Activated CD8-positive, alpha-beta memory T cell treated with anti-CD3 and anti-CD28 coated beads for 24 hours (primary cell): ENCODE results near the gene PTPRN2.
"Not testable (repeated sequence)": the region's sequence is repeated elsewhere in the genome, so short reads cannot be mapped to it uniquely, and the experiment has no call there.

Experiments
- DNase-seq: peaks from one replicate; pipeline ENCODE4 v3.0.0-alpha.2; 2020

Gene PTPRN2

DNA sequence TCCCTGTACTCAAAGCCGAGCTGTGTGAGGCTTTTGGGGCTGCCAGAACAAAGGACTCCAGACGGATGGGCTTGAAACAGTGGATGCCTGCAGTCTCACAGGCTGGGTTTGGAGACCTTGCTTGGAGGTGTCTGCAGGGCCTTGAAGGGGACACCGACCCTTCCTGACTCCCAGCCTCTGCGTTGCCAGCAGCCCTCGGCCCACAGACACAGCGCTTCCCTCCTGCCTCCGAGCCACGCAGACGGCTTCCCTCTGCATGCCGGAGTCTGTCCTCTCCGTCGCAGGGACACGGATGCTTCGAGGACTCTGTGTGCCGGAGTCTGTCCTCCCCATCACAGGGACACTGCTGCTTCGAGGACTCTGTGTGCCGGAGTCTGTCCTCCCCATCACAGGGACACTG is 726.1 kb downstream of the PTPRN2 start:
- DNase-seq = no peak

GRCh38 chr7:157861031-157861491 is 726.6 kb downstream of the PTPRN2 start:
- DNase-seq = no peak

DNA sequence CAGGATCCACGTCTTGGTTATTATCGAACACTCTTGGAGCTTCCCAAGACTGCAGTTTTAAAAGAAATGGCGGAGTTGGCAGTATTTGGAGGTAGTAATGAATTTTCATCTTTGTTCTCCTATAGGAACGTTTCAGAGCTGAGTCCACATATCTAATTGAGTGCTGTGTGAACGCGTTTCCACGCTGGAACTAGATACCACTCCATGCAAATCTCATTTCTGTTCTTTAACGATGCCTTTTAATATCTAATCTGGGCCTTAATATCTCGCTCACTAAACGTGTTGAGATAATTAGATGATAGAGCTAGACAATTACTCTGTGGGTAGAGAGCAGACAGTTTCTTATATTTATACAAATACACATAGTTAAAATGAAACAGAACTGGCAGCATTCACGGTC is 727.2 kb downstream of the PTPRN2 start:
- no peak for DNase-seq

DNA sequence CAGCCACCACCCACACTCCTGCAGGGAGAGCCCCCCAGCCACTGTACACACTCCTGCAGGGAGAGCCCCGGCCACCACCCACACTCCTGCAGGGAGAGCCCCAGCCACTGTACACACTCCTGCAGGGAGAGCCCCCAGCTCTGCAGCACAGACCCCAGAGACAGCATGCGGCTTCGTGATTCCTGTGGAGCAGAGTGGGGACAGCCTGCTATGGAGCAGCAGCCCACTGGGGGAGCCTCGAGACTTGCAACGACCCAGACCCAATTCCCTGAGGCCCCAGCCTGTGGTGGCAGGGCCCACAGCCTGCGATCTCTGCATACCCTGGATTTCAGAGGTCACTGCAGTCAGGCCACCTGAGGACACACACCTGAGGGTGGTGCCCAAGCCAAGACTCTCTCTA is 727.7 kb downstream of the PTPRN2 start:
- DNase-seq = no peak

DNA sequence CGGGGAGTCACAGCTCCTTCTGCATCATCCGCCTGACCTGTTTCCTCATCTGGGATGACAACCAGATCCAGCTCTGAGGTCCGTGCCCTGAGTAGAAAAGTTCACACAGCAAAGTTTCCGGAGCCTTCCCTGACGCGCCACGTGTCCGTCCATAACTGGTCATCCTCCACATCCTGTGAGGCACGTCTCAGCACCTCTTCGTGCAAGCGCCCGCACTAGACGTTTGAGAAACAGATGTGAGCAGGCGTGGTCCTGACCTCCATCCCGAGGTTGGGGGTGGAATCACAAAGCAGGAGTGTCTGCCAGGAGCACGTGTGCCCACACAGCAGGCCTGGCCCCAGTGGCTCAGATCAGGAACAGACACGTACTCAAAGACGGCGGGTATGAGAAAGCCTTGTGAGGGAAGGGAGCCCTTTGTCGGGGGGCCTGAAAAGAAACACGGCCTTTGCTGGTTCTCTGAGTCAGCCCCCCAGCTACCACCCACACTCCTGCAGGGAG is 730.0 kb downstream of the PTPRN2 start:
- no peak for DNase-seq

DNA sequence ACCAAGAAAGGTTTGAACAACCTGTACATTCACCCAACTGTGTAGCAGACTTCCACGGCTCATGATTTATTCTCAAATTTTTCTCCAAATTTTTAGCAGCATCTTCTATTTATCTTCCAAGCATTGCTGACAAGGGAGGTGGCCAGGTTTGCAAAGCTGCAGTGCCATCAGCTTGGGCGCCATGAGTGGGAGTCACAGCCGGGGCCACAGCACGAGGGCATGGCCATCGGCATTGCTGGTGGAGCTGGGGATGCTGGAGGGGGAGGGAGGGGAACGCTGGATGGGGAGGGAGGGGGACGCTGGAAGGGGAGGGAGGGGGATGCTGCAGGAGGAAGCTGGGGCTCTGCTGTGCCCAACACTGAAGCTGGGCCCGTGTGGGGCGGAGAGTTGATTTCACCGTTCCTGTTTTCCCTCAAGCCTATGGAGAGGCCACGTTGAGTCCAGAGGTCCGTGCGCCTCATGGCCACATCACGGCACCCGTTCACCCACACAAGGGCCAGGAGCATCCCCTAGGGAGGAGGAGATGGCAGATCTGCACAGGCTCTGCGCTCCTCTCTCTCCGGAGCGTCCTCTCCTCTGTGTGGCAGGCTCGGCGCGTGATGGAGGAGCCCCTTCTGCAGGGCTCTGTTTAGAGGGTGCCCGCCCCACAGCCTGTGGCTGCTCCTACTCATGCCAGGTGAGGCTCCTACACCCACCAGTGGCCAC is 730.6 kb downstream of the PTPRN2 start:
- DNase-seq = no peak

DNA sequence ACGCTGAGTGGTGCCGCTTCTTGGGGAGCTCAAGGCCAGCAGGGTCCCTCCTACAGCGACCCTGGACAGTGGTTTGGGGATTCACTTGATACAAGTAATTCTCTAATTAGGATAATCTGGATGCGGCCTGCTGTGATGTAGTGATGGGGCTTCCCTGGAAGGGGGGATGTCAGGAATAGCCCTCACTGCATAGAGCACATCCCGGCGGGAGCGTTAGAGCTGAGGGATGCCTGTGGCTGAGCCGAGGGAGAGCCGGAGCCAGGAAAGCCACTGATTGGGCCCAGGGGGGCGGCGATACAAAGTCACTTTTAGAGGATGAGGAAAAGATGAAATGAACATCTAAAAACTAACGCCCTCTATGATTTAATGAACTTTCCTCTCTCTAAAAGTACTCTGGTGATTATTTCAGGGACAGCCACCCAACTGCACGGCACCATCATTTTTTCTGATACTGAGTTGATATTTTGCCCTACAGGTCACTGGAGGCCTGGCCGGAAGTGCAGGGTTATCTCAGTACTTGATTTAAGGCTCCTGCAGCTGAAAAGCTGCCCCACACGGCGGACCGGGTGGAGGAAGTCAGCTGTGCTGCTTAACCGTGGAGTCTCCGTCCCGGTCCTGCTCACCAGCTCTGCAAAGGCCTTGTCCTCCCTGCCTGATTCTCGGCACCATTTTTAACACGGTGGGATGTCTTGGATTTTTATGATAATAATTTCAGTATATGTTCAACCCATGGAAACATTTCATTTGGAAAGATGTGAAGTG is 732.0 kb downstream of the PTPRN2 start:
- DNase-seq = no peak

DNA sequence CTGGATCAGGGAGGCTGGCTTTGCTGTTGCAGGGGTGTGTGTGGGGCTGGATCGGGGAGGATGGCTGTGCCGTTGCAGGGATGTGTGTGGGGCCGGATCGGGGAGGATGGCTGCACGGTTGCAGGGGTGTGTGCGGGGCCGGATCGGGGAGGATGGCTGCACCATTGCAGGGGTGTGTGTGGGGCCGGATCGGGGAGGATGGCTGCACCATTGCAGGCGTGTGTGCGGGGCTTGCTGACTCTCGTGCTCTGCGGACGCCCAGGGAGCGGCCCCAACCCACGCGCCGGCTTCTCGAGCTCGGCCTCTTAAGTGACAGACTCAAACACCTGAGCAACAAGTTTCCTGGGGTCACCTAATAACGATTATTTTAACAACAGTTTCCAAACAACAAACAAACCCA is 732.6 kb downstream of the PTPRN2 start:
- no peak for DNase-seq

GRCh38 chr7:157854066-157854891 is 733.3 kb downstream of the PTPRN2 start:
- no peak for DNase-seq

DNA sequence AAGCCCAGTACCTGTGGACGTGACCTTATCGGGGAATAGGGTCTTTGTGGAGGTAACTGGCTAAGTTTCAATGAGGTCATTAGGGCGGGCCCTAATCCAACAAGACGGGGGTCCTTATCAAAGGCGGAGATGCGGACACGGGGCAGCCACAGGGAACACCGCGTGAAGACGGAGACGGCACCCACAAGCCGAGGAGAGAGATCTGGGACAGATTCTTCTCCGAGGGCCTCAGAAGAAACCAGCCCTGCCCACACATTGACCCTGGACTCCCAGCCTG is 733.9 kb downstream of the PTPRN2 start:
- no peak for DNase-seq

GRCh38 chr7:157853076-157853788 is 734.4 kb downstream of the PTPRN2 start:
- no peak for DNase-seq

- peak; percentile 83 for DNase-seq
Observed at GRCh38 chr7:157851501-157852067, 736.0 kb downstream of the PTPRN2 start.

- DNase-seq = no peak
Observed at GRCh38 chr7:157850481-157851444, 736.9 kb downstream of the PTPRN2 start.

DNA sequence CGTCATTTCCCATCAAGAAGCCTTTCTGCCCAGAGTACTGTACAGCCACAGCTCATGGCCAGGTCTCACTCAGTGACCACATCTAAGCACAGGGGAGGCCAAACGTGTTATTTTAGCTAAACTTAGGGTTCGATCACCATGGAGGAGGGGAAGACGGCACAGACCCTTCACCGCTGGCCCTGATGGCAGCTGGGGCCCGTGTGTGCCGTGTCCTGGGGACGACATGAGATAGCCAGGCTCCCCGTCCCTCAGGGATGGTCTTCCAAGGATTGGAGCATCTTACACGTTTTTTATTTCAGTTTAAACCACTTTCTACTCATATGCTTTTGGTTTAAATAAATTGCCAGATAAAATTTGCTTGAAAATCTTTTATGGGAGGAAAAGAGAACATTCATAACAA is 737.9 kb downstream of the PTPRN2 start:
- DNase-seq = no peak

DNA sequence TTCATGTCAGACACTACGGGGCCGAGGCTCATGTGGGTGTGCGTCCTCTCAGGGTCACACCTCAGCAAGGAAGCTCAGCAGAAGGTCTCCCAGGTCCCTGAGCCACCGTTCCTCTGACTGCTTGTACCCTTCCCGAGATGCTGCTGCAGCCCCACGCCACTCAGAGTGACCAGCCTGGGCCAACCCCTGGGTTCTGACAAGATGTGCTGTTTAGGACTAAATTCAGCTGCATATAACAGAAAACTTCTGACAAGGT is 738.4 kb downstream of the PTPRN2 start:
- no peak for DNase-seq

DNA sequence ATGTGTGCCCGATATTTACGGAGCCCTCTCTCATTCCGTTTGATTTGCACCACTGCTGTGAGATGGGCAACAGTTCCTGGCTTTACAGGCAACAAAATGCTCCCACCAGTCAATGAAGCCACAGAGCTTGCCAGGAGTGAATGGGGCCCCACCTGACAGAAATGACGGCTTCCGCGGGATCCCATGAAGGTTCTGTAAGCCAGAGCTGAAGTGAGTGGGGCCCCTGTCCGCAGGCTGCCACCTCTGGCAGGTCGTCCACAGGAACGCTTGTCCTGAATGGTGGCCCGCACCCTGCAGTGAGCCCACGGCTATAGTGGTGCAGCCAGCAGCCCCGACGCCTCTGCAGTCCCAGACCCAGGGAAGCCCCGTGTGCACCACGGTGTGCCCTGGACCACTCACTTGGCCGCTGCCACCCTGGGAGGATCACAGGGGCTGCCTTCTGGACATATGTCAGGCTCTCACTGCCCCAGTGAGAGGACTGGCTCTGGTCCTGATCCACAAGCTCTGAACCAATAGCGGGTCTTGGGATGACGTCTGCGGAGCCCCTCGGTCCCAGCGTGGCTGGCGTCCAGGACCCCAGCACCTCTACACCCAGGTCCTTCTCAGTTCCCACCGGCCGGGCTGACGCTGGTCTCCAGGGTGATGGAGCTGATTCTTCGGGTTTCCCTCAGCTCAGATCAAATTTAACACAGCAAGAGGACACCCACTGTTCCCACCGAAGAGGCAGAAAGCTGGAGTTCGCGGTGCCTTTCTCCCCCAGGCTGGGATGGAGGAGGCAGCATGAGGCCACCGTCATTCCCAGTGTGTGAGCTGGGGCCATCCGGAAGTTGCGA is 738.9 kb downstream of the PTPRN2 start:
- no peak for DNase-seq

DNA sequence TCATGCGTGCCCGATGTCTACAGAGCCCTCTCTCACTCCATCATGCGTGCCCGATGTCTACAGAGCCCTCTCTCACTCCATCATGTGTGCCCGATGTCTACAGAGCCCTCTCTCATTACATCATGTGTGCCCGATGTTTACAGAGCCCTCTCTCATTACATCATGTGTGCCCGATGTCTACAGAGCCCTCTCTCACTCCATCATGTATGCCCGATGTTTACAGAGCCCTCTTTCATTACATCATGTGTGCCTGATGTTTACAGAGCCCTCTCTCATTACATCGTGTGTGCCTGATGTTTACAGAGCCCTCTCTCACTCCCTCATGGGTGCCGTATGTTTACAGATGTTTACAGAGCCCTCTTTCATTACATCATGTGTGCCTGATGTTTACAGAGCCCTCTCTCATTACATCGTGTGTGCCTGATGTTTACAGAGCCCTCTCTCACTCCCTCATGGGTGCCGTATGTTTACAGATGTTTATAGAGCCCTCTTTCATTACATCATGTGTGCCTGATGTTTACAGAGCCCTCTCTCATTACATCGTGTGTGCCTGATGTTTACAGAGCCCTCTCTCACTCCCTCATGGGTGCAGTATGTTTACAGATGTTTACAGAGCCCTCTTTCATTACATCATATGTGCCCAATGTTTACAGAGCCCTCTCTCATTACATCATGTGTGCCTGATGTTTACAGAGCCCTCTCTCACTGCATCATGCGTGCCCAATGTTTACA is 739.7 kb downstream of the PTPRN2 start:
- not testable (repeated sequence) for DNase-seq

DNA sequence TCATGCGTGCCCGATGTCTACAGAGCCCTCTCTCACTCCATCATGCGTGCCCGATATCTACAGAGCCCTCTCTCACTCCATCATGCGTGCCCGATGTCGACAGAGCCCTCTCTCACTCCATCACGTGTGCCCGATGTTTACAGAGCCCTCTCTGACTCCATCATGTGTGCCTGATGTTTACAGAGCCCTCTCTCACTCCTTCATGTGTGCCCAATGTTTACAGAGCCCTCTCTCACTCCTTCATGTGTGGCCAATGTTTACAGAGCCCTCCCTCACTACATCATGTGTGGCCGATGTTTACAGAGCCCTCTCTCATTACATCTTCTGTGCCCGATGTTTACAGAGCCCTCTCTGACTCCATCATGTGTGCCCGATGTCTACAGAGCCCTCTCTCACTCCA is 740.9 kb downstream of the PTPRN2 start:
- DNase-seq = not testable (repeated sequence)

DNA sequence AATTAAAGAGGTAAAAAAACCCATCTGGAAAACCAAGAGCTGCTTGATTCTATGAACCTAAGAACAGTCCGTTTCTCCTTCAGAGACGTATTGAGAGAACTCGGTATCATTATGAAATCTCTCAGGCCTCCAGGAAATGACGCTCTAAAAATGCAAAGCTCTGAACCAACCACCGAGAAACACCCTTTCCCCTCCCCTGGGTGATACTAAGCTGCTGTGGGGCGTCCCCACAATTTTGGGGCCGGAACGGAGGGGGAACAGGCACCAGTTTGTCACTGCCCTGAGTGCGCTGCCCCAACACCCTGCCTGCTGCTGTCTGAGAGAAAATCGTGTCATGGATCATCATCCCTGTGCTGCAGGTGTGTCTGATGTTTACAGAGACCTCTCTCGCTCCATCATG is 741.4 kb downstream of the PTPRN2 start:
- no peak for DNase-seq
